GM19372 (cell line): Measurements from ENCODE around the gene NHS.
"Not testable (repeated sequence)": the region's sequence is repeated elsewhere in the genome, so short reads cannot be mapped to it uniquely, and the experiment has no call there.

Source experiments
- ATAC-seq: cut with Tn5 transposase; IDR thresholded peaks from one replicate; pipeline ENCODE4 v1.9.1; 2021; ENCODE audit warnings: mild to moderate bottlenecking, low read depth, moderate library complexity; ENCODE audit not compliant: unreplicated experiment

The NHS gene

DNA sequence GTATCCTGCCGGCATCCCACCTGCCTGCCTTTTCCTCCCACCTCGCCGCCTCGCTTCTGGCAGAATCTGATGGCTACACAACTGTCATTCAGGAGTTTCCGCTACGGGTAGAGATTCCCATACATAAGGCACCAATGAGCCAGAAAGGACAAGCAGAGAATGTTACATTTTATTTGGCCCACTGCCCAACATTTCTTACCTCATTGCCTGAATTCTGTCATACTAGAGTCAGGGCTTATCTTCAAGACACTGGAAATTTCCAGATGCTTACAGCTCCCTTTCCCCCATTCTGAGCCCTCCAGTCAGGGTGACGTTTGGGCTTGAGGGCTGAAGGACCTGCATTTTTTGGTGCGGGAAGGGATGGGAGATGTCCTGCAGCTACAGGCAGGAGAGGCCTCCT lies 113.0 kb downstream of the NHS start:
- no peak for ATAC-seq

GRCh38 chrX:17494216-17494615 lies 119.2 kb downstream of the NHS start:
- no peak for ATAC-seq

GRCh38 chrX:17495052-17495451 lies 120.1 kb downstream of the NHS start:
- no peak for ATAC-seq

DNA sequence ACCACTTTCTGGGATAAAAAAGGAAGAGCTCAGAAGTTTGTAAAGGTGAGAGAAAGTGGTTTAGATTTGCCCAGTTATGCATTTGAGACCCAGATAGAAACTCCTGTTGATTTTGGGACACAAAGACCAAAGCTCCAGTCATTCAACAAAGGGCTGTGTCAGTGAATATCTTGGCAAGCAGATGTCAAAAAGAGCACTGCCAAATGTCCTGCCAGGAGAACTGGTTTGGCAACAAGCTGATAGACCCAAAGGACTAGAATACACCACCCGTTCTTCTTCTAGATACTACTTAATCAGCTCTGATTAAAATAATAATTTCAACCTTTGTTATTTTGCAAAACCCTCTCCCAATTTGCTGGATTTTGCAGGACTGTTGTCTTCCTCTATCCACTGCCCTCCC lies 121.4 kb downstream of the NHS start:
- ATAC-seq: no peak

- no peak for ATAC-seq
Observed at GRCh38 chrX:17497193-17497592, 122.2 kb downstream of the NHS start.

- ATAC-seq: no peak
Observed at GRCh38 chrX:17499512-17499911, 124.5 kb downstream of the NHS start.

- ATAC-seq: no peak
Observed at GRCh38 chrX:17500145-17500579, 125.2 kb downstream of the NHS start.

- no peak for ATAC-seq
Observed at GRCh38 chrX:17501746-17502145, 126.7 kb downstream of the NHS start.

- not testable (repeated sequence) for ATAC-seq
Observed at GRCh38 chrX:17506352-17506751, 131.4 kb downstream of the NHS start.

DNA sequence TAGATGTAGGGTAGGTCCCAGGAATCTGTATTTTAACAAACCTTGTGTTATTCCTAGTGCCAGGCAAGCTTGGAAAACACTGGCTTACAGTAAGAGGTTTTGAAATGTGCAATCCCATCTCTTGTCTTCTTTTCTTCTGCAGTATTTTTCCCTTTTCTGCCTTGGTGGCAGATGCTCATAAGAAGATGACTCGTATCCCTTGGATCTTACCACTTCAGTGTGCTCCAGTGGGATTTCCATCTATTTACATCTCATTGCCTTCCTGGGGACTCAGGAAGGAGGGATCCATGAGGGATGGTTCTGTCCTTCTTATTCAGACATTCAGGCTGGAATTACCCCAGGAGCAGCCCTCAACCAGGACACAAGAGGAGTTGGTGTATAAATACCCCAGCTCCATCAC lies 136.6 kb downstream of the NHS start:
- ATAC-seq: no peak

DNA sequence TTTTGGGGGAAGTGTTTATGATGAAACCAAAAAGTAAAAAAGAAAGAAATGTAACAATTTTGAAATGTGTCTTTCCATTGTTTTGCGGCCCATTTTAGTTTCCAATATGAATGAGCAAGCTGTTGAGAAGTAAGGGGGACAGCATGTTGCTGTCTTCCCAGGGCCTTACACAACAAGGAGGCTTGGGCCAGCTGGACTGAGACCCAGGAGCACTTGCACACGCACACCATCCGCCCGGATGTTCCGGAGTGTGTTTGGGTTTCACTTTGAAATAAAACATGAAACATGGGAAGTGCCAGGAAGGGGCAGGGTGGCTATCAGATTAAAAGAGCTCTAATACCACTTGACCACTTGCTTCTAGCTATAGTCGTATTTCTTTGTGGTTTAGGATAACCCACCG lies 144.4 kb downstream of the NHS start:
- ATAC-seq: no peak

DNA sequence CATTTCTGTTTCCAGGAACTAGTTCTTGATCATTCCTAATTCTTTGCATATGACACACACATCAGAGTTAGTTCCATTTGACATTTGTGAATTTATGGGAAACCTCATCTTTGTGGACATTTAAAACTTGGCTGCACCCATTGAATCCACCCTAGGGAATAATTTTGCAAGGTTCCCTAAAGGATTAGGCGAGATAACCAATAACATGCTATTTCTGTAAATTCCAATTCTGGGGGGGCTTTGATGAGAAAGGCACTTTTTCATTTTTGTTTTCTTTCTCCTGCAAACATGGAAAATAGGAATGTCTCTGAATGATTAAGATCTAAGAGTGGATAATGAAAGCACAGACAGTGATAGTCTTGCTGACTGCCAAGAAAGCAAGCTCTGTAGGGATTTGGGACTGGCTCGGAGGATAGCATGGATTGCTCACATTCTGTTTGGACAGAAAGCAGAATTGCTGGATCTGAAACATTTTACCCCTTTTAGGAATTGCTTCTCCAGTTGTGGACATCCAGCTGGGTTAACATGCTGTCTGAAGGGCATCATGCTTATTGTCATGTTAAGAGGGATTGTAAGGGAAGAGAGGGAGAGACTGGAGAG lies 145.1 kb downstream of the NHS start:
- no peak for ATAC-seq

- no peak for ATAC-seq
Observed at GRCh38 chrX:17521871-17522693, 147.1 kb downstream of the NHS start.

GRCh38 chrX:17525266-17525665 lies 150.3 kb downstream of the NHS start:
- ATAC-seq: no peak

- no peak for ATAC-seq
Observed at GRCh38 chrX:17525762-17526555, 151.0 kb downstream of the NHS start.

DNA sequence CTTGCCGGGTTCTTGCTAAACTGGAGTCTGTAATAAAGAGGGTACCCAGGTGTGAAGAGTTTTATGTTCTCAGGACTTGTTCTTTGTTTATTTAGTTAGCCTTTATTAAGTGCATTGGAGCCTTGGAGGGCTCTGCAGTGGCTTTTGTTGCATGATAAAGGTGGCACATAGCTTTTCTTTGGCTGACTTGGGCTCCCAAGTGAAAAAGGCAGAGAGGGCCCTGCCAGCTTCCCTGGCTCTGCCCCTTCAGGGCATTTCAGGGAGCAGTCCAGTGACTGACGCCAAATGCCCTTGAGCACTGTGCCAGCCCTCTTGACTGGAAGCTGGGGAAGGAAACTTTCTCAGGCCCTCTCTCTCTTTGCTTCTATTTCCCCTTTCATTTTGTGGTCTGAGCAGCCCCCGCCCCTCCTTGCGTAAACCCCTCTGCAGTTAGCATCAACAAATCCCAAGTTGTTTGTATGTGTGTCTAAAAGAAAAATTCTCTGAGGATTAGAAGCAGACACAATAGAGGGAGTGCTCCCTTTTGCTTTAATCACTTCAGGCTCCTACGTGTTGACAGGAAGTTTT lies 152.2 kb downstream of the NHS start:
- ATAC-seq: no peak

GRCh38 chrX:17527922-17528321 lies 152.9 kb downstream of the NHS start:
- no peak for ATAC-seq

DNA sequence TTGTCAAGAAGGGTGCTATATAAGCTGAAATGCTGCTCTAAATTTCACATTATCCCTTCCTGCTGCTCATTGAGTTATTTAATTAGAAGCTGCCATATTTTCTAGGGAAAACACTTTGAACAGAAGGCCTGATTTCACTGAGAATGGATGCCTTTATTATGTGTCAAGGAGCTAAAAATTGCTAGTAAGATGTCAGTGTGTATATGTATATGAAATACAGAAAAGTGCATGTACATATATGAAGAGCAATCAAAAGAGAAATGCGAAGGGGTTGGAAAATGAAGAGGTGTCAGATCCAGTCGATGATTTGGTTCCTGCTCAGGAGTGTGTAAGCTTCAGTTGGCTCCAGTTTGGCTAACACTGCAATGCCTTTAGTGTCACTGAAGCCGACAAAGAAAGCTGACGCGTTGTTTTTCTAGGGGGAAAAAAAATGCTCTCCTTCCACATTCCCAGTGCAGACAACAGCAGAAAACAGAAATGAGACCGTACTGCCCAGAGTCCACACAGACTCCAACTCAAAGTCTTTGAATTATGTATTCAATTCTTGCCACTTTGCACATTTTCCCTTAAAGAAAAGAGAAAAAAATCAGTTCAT lies 154.2 kb downstream of the NHS start:
- ATAC-seq: no peak

DNA sequence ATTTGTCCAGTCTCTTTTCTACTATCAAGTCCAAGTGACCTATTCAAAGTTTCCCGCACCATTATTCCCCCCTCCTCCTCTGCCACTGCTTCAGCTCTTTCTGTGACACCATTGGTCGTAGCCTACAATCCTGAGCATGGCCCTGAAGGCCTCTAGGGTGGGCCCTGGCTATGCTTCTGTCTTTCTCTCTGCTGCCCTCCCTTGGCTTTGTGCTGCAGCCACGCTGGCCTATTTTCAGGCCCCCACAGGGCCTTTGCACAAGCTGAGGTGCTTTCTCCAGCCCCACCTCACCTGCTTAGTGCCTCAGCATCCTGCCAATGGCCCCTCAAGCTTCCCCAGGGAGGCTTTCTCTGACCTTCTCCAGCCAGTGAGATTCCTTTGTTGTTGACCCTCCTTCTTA lies 156.5 kb downstream of the NHS start:
- no peak for ATAC-seq

GRCh38 chrX:17535229-17535628 lies 160.2 kb downstream of the NHS start:
- peak; percentile 75 for ATAC-seq
